GM20000 (cell line): ENCODE data around the gene TNFSF8.

Experiments
- DNase-seq: peaks from one replicate; pipeline ENCODE4 v3.0.0; 2012; ENCODE audit warnings: low spot score
- TF ChIP-seq, protein P1 (sequence below): IDR thresholded peaks from 2 replicates; pipeline ENCODE4 v1.5.1; 2012; ENCODE audit warnings: mild to moderate bottlenecking, control low read depth; ENCODE audit errors: extremely low read depth, missing control alignments

Gene TNFSF8, protein sequence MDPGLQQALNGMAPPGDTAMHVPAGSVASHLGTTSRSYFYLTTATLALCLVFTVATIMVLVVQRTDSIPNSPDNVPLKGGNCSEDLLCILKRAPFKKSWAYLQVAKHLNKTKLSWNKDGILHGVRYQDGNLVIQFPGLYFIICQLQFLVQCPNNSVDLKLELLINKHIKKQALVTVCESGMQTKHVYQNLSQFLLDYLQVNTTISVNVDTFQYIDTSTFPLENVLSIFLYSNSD

DNA sequence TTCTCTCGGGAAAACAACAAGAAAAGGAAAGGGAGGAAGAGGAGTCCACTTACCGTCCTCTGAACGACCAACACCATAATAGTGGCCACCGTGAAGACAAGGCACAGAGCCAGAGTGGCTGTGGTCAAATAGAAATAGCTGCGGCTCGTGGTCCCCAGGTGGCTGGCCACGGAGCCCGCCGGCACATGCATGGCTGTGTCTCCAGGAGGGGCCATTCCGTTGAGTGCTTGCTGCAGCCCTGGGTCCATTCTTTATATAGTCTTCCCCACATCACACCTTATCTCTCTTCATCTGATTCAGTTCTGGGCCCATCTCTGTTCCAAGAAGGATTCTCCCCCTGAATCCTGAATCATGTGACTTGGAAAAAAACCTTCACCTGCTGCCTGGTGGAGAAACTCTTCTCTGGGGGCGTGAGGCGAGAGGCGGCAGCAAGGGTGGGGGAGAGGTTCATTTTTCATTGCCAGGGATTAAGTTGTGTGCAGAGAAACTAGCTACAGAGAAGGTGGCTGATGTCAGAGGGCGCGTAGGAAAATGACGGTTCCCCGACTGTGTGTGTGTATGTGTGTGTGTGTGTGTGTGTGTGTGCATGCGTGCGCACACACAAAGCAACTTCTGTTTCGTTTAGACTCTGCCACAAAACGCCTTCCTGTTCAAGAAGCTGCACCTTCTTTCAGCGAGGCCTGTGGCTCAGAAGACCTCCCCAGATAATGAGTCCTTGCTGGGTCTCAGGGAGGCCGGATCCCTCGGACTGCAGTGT, at the start of gene TNFSF8:
Gene TNFSF8, minus strand, starts transcription at position 536 of the 757 bp plus-strand sequence. Its CDS starts 288 bp downstream, at position 248.
- DNase-seq: peak; percentile 32

DNA sequence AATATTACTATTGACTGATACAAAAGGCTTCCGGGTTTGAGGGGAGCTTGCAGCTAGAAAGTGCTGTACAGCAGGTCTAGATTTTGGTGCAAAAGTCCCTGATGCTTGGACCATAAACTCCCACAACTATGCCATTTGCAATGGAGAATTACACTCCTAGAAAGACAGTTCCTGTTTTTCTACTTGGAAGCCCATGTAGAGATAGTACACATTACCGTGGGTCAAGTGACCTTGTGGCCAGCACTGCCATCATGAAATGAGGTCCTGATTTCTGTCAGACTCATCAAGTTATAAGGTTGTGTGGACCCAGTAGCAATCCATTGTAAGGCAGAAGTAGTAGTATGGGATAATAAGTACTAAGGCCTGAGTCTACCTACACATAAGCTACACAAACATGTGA, 42.8 kb upstream of the TNFSF8 start:
- TF ChIP-seq, protein P1, sequence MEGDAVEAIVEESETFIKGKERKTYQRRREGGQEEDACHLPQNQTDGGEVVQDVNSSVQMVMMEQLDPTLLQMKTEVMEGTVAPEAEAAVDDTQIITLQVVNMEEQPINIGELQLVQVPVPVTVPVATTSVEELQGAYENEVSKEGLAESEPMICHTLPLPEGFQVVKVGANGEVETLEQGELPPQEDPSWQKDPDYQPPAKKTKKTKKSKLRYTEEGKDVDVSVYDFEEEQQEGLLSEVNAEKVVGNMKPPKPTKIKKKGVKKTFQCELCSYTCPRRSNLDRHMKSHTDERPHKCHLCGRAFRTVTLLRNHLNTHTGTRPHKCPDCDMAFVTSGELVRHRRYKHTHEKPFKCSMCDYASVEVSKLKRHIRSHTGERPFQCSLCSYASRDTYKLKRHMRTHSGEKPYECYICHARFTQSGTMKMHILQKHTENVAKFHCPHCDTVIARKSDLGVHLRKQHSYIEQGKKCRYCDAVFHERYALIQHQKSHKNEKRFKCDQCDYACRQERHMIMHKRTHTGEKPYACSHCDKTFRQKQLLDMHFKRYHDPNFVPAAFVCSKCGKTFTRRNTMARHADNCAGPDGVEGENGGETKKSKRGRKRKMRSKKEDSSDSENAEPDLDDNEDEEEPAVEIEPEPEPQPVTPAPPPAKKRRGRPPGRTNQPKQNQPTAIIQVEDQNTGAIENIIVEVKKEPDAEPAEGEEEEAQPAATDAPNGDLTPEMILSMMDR: no peak

More for the DNA sequence above, at the start of gene TNFSF8:
- TF ChIP-seq, protein P1: no peak

DNA sequence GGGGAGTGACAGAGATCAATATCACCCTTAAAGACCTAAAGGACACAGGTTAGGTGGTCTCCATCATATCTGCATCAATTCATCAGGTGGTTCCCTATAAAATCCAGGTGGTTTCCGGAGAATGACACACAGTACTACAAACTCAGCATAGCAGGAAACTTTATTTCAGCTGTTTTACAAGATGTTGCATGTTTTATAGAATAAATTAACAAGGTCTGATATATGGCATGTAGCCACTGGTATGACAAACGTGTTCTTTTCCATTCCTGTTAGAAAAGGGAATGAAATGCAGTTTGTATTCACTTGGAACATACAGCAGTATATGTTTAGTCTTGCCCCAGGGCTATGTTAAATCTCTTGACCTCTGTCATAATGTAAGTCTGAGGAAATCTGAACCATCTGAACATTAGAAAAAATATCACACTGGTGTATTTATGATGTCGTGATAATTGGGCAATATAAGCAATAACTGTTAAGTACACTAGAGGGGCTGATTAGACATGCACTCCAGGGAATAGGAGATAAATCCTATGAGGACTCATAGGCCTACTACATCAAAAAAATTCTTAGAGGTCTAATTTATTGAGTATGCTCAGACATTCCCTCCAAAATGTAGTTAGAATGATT, 42.2 kb upstream of the TNFSF8 start:
- TF ChIP-seq, protein P1: no peak
- no peak for DNase-seq

More for the DNA sequence above, 42.8 kb upstream of the TNFSF8 start:
- no peak for DNase-seq

DNA sequence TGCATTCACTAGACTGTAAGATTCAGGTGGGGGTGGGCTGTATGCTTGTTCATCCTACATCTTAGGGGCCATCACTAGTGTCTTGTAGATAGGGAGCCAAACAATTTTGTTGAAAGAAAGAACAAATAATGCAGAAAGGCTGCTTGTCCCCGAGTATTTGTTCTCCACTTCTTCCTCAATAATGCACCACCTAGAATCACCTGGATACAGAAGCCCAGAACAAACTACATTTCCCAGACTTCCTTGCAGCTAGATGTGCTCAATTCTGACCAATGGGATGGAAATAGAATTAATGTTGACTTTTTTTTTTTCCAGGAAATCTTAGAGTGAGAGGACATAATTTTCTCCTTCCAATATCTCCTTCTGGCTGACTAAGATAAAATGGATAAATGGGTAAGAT, 38.9 kb upstream of the TNFSF8 start:
- TF ChIP-seq, protein P1: no peak
- no peak for DNase-seq

DNA sequence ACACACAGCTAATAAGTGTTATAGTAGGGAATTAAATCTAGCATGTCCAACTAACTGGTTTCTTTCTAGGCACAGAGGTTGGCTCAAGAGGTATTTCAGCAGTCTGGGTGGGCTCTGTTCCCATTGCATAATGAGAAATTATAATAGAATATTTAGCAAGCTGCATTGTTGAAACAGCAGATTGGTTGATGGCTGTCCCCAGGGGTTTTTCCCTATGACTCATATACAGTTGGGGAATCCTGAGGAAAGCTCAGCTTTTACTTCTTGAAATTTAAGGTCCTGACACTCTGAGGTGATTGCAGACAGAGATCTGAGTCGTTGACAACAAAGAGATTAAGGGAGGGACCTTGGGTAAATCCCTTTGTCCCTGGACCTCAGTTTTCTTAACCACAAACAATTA, 38.3 kb upstream of the TNFSF8 start:
- TF ChIP-seq, protein P1: no peak
- peak; percentile 14 for DNase-seq

DNA sequence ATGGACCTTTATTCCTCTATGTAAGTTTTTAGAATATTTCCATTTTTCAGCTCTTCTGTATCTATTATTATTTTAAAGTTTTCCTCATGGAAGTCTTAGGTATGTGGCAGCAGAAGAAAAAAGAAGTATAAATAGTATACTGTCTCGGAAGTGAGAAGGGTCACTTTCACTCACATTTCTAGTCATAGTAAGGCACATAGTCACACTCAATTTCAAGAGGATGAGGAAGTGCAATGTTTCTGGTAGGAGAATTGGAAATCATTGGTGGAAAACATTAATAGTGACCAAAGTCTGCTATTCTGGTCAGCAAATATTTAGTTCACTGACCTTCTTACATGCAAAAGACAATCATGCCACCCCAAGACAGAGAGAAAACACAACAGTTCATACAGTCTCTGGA, 35.2 kb upstream of the TNFSF8 start:
- TF ChIP-seq, protein P1: no peak
- DNase-seq: no peak

DNA sequence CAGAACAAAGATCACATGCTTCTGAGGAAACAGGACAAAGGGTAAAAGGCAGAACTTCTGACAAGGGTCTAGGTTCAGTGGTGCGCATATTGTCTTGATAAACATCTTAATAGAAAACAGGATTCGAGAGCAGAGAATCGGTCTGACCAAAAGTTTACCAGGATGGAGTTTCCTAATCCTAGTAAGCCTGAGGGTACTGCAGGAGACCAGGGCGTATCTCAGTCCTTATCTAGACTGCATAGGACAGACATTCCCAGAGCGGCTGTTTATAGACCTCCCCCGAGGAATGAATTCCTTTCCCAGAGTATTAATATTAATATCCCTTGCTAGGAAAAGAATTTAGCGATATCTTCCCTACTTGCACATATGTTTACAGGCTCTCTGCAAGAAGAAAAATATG, 32.4 kb upstream of the TNFSF8 start:
- no peak for DNase-seq
- TF ChIP-seq, protein P1: no peak
